H1 (cell line): ENCODE results near the gene BEAN1. TPM values are rescaled to one million over a fixed set of nuclear protein-coding genes. Genes with fewer than 3 reads are reported as not detected.

ENCODE experiments used
- CTCF ChIA-PET: fragments of 300-600 bp; sonication (Branson Sonifier 250); formaldehyde crosslinking; loops from one replicate; lab custom pipeline; 2021; ENCODE audit not compliant: partially characterized antibody; lab: Charles Lee
- POLR2A ChIA-PET: fragments of 300-600 bp; sonication (Branson Sonifier 250); formaldehyde crosslinking; loops from one replicate; lab custom pipeline; 2021; ENCODE audit warnings: inconsistent platforms; ENCODE audit not compliant: partially characterized antibody; lab: Charles Lee
- DNase-seq, 2 experiments: peaks; one replicate each; pipeline versions ENCODE4 v3.0.0 to v3.0.0-alpha.2; 2010 to 2022; ENCODE audit warnings: low spot score in 2 of 2, low read depth in 1 of 2, mixed read lengths in 1 of 2
- FAIRE-seq: peaks from 2 replicates; lab custom pipeline; 2011; peaks lifted over from hg19 to GRCh38; lab: Jason Lieb, UNC
- H2AFZ ChIP-seq: 2 replicates; pipeline ENCODE4 v1.8.1; 2012; ENCODE audit warnings: low read length, inconsistent platforms
- H2AK5ac ChIP-seq: 2 replicates; pipeline ENCODE4 v1.6.1; 2013; ENCODE audit warnings: low read depth, low read length
- H2BK120ac ChIP-seq: replicated peaks from 2 replicates; pipeline ENCODE3; 2013; ENCODE audit warnings: low read depth, low read length, inconsistent platforms
- H2BK12ac ChIP-seq: 2 replicates; pipeline ENCODE4 v1.6.1; 2013; ENCODE audit warnings: low read depth, low read length
- H2BK15ac ChIP-seq: 2 replicates; pipeline ENCODE4 v1.6.1; 2013; ENCODE audit warnings: low read length
- H2BK20ac ChIP-seq: 2 replicates; pipeline ENCODE4 v1.6.1; 2013; ENCODE audit warnings: low read length
- H2BK5ac ChIP-seq: 2 replicates; pipeline ENCODE4 v1.6.1; 2013; ENCODE audit warnings: low read depth, low read length
- H3K14ac ChIP-seq: 2 replicates; pipeline ENCODE4 v1.6.1; 2013; ENCODE audit warnings: inconsistent platforms; ENCODE audit not compliant: insufficient read length
- H3K18ac ChIP-seq: 2 replicates; pipeline ENCODE4 v1.6.1; 2013; ENCODE audit warnings: low read length; ENCODE audit errors: extremely low read depth
- H3K23ac ChIP-seq: 2 replicates; pipeline ENCODE4 v1.6.1; 2013; ENCODE audit warnings: inconsistent platforms; ENCODE audit not compliant: insufficient read length
- H3K23me2 ChIP-seq: 2 replicates; pipeline ENCODE4 v1.6.1; 2013; ENCODE audit warnings: low read depth, low read length
- H3K27ac ChIP-seq: 2 replicates; pipeline ENCODE4 v1.6.1; 2011; ENCODE audit warnings: low read depth, low read length, inconsistent platforms
- H3K27me3 ChIP-seq, 4 experiments: replicated peaks in 1 of 4; 1 replicate in 1 of 4; 2 replicates in 3 of 4; pipeline versions ENCODE4 v1.6.1 to v1.8.1; 2011 to 2013; ENCODE audit warnings: low read length in 3 of 4, mild to moderate bottlenecking in 3 of 4, inconsistent platforms in 2 of 4, mixed read lengths in 2 of 4, moderate library complexity in 1 of 4; ENCODE audit not compliant: control insufficient read depth in 3 of 4, insufficient read depth in 3 of 4; ENCODE audit errors: extremely low read depth in 1 of 4
- H3K36me3 ChIP-seq, 4 experiments: 2 replicates each; pipeline versions ENCODE4 v1.6.1 to v1.8.1; 2011 to 2013; ENCODE audit warnings: mild to moderate bottlenecking in 4 of 4, low read length in 3 of 4, moderate library complexity in 2 of 4, control low read depth in 1 of 4, inconsistent platforms in 1 of 4; ENCODE audit not compliant: insufficient read depth in 4 of 4, control insufficient read depth in 2 of 4
- H3K4ac ChIP-seq: replicated peaks from 2 replicates; pipeline ENCODE3; 2013; ENCODE audit warnings: low read length, low read depth, mixed read lengths, inconsistent platforms; ENCODE audit not compliant: insufficient read length
- H3K4me1 ChIP-seq, 4 experiments: replicated peaks in 1 of 4; 1 replicate in 1 of 4; 2 replicates in 3 of 4; pipeline versions ENCODE4 v1.6.1 to v1.8.1; 2011 to 2013; ENCODE audit warnings: low read length in 3 of 4, inconsistent platforms in 2 of 4, mixed read lengths in 1 of 4; ENCODE audit not compliant: insufficient read depth in 4 of 4, control insufficient read depth in 3 of 4
- H3K4me2 ChIP-seq, 2 experiments: 2 replicates each; pipeline versions ENCODE4 v1.6.1 to v1.8.1; 2011 to 2013; ENCODE audit warnings: low read depth in 2 of 2, low read length in 2 of 2, control low read depth in 1 of 2, inconsistent platforms in 1 of 2, mild to moderate bottlenecking in 1 of 2; ENCODE audit not compliant: insufficient read depth in 1 of 2
- H3K4me3 ChIP-seq, 4 experiments: fragments of 200-600, 300-600 bp in 1 of 4; sonication (generic), shearing (Covaris generic), sonication (Bioruptor Twin) in 1 of 4; 2 replicates each; pipeline versions ENCODE4 v1.5.1 to v1.8.1; 2011 to 2016; ENCODE audit warnings: low read length in 4 of 4, low read depth in 3 of 4, control low read depth in 2 of 4, inconsistent platforms in 2 of 4, mild to moderate bottlenecking in 2 of 4, mixed read lengths in 1 of 4, moderate library complexity in 1 of 4; ENCODE audit not compliant: insufficient read depth in 2 of 4; ENCODE audit errors: extremely low read depth in 1 of 4
- H3K56ac ChIP-seq: replicated peaks from 2 replicates; pipeline ENCODE3; 2013; ENCODE audit warnings: low read depth, mild to moderate bottlenecking, mixed read lengths, low read length, inconsistent platforms; ENCODE audit not compliant: insufficient read length
- H3K79me1 ChIP-seq: 2 replicates; pipeline ENCODE4 v1.6.1; 2013; ENCODE audit warnings: low read depth, low read length, control low read depth
- H3K79me2 ChIP-seq, 2 experiments: 2 replicates each; pipeline versions ENCODE4 v1.6.1 to v1.8.1; 2012 to 2013; ENCODE audit warnings: low read length in 2 of 2, mild to moderate bottlenecking in 2 of 2, inconsistent platforms in 1 of 2; ENCODE audit not compliant: insufficient read depth in 2 of 2, control insufficient read depth in 1 of 2
- H3K9ac ChIP-seq, 4 experiments: replicated peaks in 1 of 4; 1 replicate in 1 of 4; 2 replicates in 3 of 4; pipeline versions ENCODE4 v1.6.1 to v1.8.1; 2011 to 2013; ENCODE audit warnings: low read depth in 3 of 4, low read length in 3 of 4, control low read depth in 2 of 4, mild to moderate bottlenecking in 2 of 4, moderate library complexity in 2 of 4, inconsistent platforms in 1 of 4; ENCODE audit errors: extremely low read depth in 1 of 4
- H3K9me3 ChIP-seq, 2 experiments: 2 replicates each; pipeline versions ENCODE4 v1.6.1 to v1.8.1; 2012 to 2013; ENCODE audit warnings: mild to moderate bottlenecking in 2 of 2, moderate library complexity in 2 of 2, control low read depth in 1 of 2, inconsistent platforms in 1 of 2, low read depth in 1 of 2, low read length in 1 of 2, mixed read lengths in 1 of 2; ENCODE audit not compliant: insufficient read depth in 2 of 2
- H4K20me1 ChIP-seq, 2 experiments: replicated peaks in 1 of 2; 2 replicates each; pipeline versions ENCODE3 to v1.8.1; 2011 to 2013; ENCODE audit warnings: inconsistent platforms in 2 of 2, low read length in 2 of 2, mild to moderate bottlenecking in 1 of 2; ENCODE audit not compliant: insufficient read depth in 2 of 2, control insufficient read depth in 1 of 2
- H4K5ac ChIP-seq: 2 replicates; pipeline ENCODE4 v1.6.1; 2013; ENCODE audit warnings: low read length, low read depth, mixed read lengths, inconsistent platforms; ENCODE audit not compliant: insufficient read length
- H4K8ac ChIP-seq: 2 replicates; pipeline ENCODE4 v1.8.0; 2013; ENCODE audit warnings: mild to moderate bottlenecking, moderate library complexity, low read length, inconsistent platforms; ENCODE audit not compliant: insufficient read depth; ENCODE audit errors: extremely low read depth
- H4K91ac ChIP-seq: replicated peaks from 2 replicates; pipeline ENCODE3; 2013; ENCODE audit warnings: low read length, mixed read lengths, inconsistent platforms; ENCODE audit not compliant: insufficient read length
- CTBP2 ChIP-seq: IDR thresholded peaks from 2 replicates; pipeline ENCODE4 v1.7.0; 2011; ENCODE audit warnings: borderline replicate concordance, mild to moderate bottlenecking, moderate library complexity, mixed read lengths, low read length; ENCODE audit not compliant: insufficient read depth, insufficient read length
- EGR1 ChIP-seq: IDR thresholded peaks from 2 replicates; pipeline ENCODE4 v1.6.1; 2011; ENCODE audit warnings: low read depth, low read length, borderline replicate concordance
- EP300 ChIP-seq, 2 experiments: IDR thresholded peaks; 1 replicate in 1 of 2; 2 replicates in 1 of 2; pipeline ENCODE4 v1.6.1; 2011 to 2012; ENCODE audit warnings: low read depth in 2 of 2, low read length in 2 of 2, mild to moderate bottlenecking in 2 of 2, borderline replicate concordance in 1 of 2, inconsistent platforms in 1 of 2, moderate library complexity in 1 of 2
- EZH2 ChIP-seq: fragments of 200-600 bp; sonication (generic); IDR thresholded peaks from 2 replicates; pipeline ENCODE4 v1.7.1; 2012; ENCODE audit warnings: low read depth, mild to moderate bottlenecking, moderate library complexity, low read length, inconsistent platforms; ENCODE audit not compliant: severe bottlenecking
- GTF2F1 ChIP-seq: IDR thresholded peaks from 2 replicates; pipeline ENCODE4 v1.6.1; 2012; ENCODE audit warnings: low read depth, low read length, improper control_type of control experiment, borderline replicate concordance
- KDM4A ChIP-seq: IDR thresholded peaks from one replicate; pipeline ENCODE4 v1.7.1; 2012; ENCODE audit warnings: low read depth, mild to moderate bottlenecking, moderate library complexity, low read length, inconsistent platforms; ENCODE audit not compliant: severe bottlenecking
- NANOG ChIP-seq: IDR thresholded peaks from 2 replicates; pipeline ENCODE4 v1.6.1; 2011; ENCODE audit warnings: low read length, low read depth, mild to moderate bottlenecking, inconsistent platforms; ENCODE audit not compliant: insufficient read depth, poor library complexity, severe bottlenecking
- SIX5 ChIP-seq: IDR thresholded peaks from 2 replicates; pipeline ENCODE4 v1.6.1; 2011; ENCODE audit warnings: mild to moderate bottlenecking, low read depth, low read length
- SUZ12 ChIP-seq: fragments of 200-600 bp; sonication (generic); IDR thresholded peaks from 2 replicates; pipeline ENCODE4 v1.6.1; 2012; ENCODE audit warnings: mild to moderate bottlenecking, inconsistent platforms, low read length, moderate library complexity, mixed read lengths
- WGBS, 2 experiments: shearing (Covaris generic) in 1 of 2; methylation state at CpG; one replicate each; pipeline versions ENCODE4 v1.1.6 to v1.1.7; 2013 to 2015; ENCODE audit warnings: low lambda C conversion rate in 2 of 2, mixed read lengths in 2 of 2, inconsistent platforms in 1 of 2, low coverage in 1 of 2, missing lambda C conversion rate in 1 of 2; ENCODE audit not compliant: insufficient replicate concordance in 2 of 2, insufficient coverage in 1 of 2, insufficient read length in 1 of 2; ENCODE audit errors: extremely low coverage in 1 of 2, missing lambda C conversion rate in 1 of 2; 5-methylcytosine and 5-hydroxymethylcytosine counted together
- polyA plus RNA-seq, 7 experiments: library from polyadenylated mRNA; depleted of rRNA in 3 of 7; stranded (reverse) in 5 of 7; unstranded in 2 of 7; fragments of >200 nt in 5 of 7; fragments of 200-250 nt in 2 of 7; gene quantifications; 1 replicate in 5 of 7; 2 replicates in 1 of 7; 4 replicates in 1 of 7; pipeline versions ENCODE4 v1.2.1 to v1.2.3, GENCODE V29; 2011 to 2013; ENCODE audit warnings: missing spikeins in 2 of 7, mixed read lengths in 2 of 7
- total RNA-seq: library from RNA; stranded (reverse); fragmentation: NEBNext Ultra II Directional; extraction: Animal tissue kit (Norgen Biotek cat#: 25700); gene quantifications from 2 replicates; pipeline ENCODE4 v1.2.1, GENCODE V29; 2021

Gene BEAN1
- total and polyA plus RNA-seq, 2 of the 8 experiments (the other 6 are each of a cell fraction or from before 2014, with no cell fraction given), result 0.08 TPM; not detected in 1

DNA sequence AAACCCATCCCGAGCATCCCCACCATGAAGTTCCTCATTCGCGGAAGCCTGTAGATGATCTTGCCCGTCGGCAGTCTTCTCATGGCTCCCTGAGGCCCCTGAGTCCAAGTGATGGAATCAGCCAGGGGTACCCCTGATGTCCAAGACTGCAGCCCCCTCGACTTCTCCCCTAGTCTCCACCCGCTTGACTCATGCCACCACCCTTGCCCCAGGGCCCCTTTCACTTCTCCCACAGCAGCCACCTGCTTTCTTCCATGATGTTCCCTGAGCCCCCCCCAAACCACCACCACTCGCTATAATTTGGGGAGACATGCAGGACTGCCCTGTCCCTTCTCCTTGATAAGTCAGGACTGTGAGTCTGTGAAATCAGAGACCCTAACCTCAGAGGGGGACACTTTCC, 11.4 kb downstream of the BEAN1 start:
- Histone ChIP-seq H3K4me1 (peaks cover 0 to 13% (median 2%) of the 10 kb centered on the region in 4 experiments; a peak in 3 of 7 replicates), H3K4me3 (no peak overlapping the region), H3K18ac (no peak overlapping the region), H4K20me1 (no peaks in the 10 kb centered on the region), H2BK120ac (no peak overlapping the region), H4K8ac (no peak overlapping the region), H3K23ac (no peak overlapping the region), H3K36me3 (no peaks in the 10 kb centered on the region), H3K79me1 (no peaks in the 10 kb centered on the region), H3K14ac (no peak overlapping the region), H4K91ac (no peak overlapping the region), H2BK12ac (no peak overlapping the region), H3K56ac (no peak overlapping the region), H2AFZ (no peak overlapping the region), H4K5ac (no peak overlapping the region), H3K9ac (no peak overlapping the region), H3K4ac (no peak overlapping the region), H3K27me3 (peaks cover 0 to 3% (median 0%) of the 10 kb centered on the region in 4 experiments; a peak in 2 of 7 replicates), H2BK20ac (no peak overlapping the region), H2BK15ac (no peak overlapping the region), H3K79me2 (no peaks in the 10 kb centered on the region), H3K4me2 (no peak overlapping the region), H2BK5ac (no peak overlapping the region), H3K9me3 (no peaks in the 10 kb centered on the region), H2AK5ac (no peak overlapping the region), H3K23me2 (no peaks in the 10 kb centered on the region), H3K27ac (no peak overlapping the region)
- POLR2A ChIA-PET, result interaction anchor here (1.2 kb wide), 1 partner anchor 38 kb away, joined by 3 read pairs; no protein-coding TSS in a partner anchor
- TF ChIP-seq NANOG (no peak), EGR1 (no peak), EZH2 (no peak), KDM4A (no peak), SIX5 (no peak), SUZ12 (no peak), EP300 (IDR thresholded peaks at IDR 0.05; ENCODE audit: borderline replicate concordance in 1 of 2, low read depth in 2 of 2, low read length in 2 of 2) (no peak), GTF2F1 (no peak), CTBP2 (no peak)
- CTCF ChIA-PET, result interaction anchor here (1.5 to 1.7 kb wide), 2 partner anchors 20 to 81 kb away, joined by 3 read pairs; no protein-coding TSS in a partner anchor
- FAIRE-seq (no peak), DNase-seq (no peak)
- WGBS, 2 experiments, result 90% methylated on average over 8 of the region's 8 CpGs; no CpG with 5 or more reads in 1 of the 2 experiments
